HCT116 (cell line): ENCODE results near the gene NAA20. TPM values are rescaled to one million over a fixed set of nuclear protein-coding genes. Genes with fewer than 3 reads are reported as not detected.

ENCODE experiments used
- ATAC-seq: fragments of 200-7000 bp; cut with Tn5 transposase; 2 replicates; pipeline ENCODE4 v1.9.1; 2020; ENCODE audit warnings: mild to moderate bottlenecking, moderate library complexity
- BruUV-seq: library from RNA; stranded (reverse); fragments of 400-500 nt; replicated peaks from 2 replicates; lab custom pipeline; 2021; lab: Mats Ljungman, UMichigan
- CTCF ChIA-PET: fragments of 300-600 bp; sonication (Branson Sonifier 250); formaldehyde crosslinking; loops from one replicate; lab custom pipeline; 2021; ENCODE audit warnings: antibody characterized with exemption; lab: Charles Lee
- POLR2A ChIA-PET: fragments of 300-600, 350-600 bp; sonication (Branson Sonifier 250); formaldehyde crosslinking; loops from one replicate; lab custom pipeline; 2021; ENCODE audit warnings: antibody characterized with exemption; lab: Charles Lee
- RAD21 ChIA-PET, 2 experiments: fragments of 300-600 bp; sonication (Branson Sonifier 250); formaldehyde crosslinking; loops; one replicate each; lab custom pipeline; 2023; ENCODE audit warnings: low total read pairs in 2 of 2; ENCODE audit not compliant: uncharacterized antibody in 2 of 2, unreplicated experiment in 2 of 2, low non-redundant PET in 1 of 2; lab: Charles Lee
- DNase-seq: peaks from one replicate; pipeline ENCODE4 v3.0.0-alpha.2; 2010; ENCODE audit warnings: low read depth, low spot score
- H2AFZ ChIP-seq: fragments of 200-600 bp; shearing (Covaris generic), sonication (generic); 2 replicates; pipeline ENCODE4 v1.6.1; 2017; ENCODE audit warnings: low read depth, mixed run types, mixed read lengths, antibody characterized with exemption, low read length; ENCODE audit not compliant: poor library complexity, severe bottlenecking
- H3K27ac ChIP-seq: 2 replicates; pipeline ENCODE4 v1.5.1; 2012; ENCODE audit warnings: low read depth, low read length
- H3K27me3 ChIP-seq: fragments of 200-600 bp; sonication (generic); 2 replicates; pipeline ENCODE4 v1.6.1; 2016; ENCODE audit warnings: mixed run types, low read length, mixed read lengths; ENCODE audit not compliant: insufficient read depth
- H3K36me3 ChIP-seq, 2 experiments: fragments of 200-500 bp in 1 of 2; fragments of 200-600 bp in 1 of 2; sonication (Bioruptor generic) in 1 of 2; sonication (generic) in 1 of 2; 2 replicates each; pipeline versions ENCODE4 v1.5.1 to v1.6.1; 2014 to 2016; ENCODE audit warnings: low read length in 2 of 2, inconsistent platforms in 1 of 2, mixed read lengths in 1 of 2, mixed run types in 1 of 2; ENCODE audit not compliant: insufficient read depth in 2 of 2, control insufficient read depth in 1 of 2
- H3K4me1 ChIP-seq, 2 experiments: fragments of 200-600 bp in 1 of 2; sonication (generic) in 1 of 2; 2 replicates each; pipeline versions ENCODE4 v1.5.1 to v1.6.1; 2012 to 2017; ENCODE audit warnings: low read length in 2 of 2, inconsistent platforms in 1 of 2, mild to moderate bottlenecking in 1 of 2, mixed read lengths in 1 of 2, mixed run types in 1 of 2, moderate library complexity in 1 of 2; ENCODE audit not compliant: insufficient read depth in 2 of 2, control insufficient read depth in 1 of 2
- H3K4me2 ChIP-seq: fragments of 200-600 bp; sonication (generic); 2 replicates; pipeline ENCODE4 v1.6.1; 2017; ENCODE audit warnings: mixed run types, low read length, mixed read lengths
- H3K4me3 ChIP-seq, 2 experiments: fragments of 200-600 bp in 1 of 2; sonication (generic) in 1 of 2; replicated peaks in 1 of 2; 2 replicates each; pipeline ENCODE4 v1.5.1; 2011 to 2016; ENCODE audit warnings: low read length in 2 of 2, control low read depth in 1 of 2, low read depth in 1 of 2, mild to moderate bottlenecking in 1 of 2, mixed read lengths in 1 of 2, mixed run types in 1 of 2
- H3K79me2 ChIP-seq: fragments of 200-600 bp; sonication (generic); 2 replicates; pipeline ENCODE4 v1.6.1; 2017; ENCODE audit warnings: mild to moderate bottlenecking, mixed run types, low read length, moderate library complexity, mixed read lengths; ENCODE audit not compliant: insufficient read depth
- H3K9ac ChIP-seq: fragments of 200-600 bp; sonication (generic); 2 replicates; pipeline ENCODE4 v1.6.1; 2016; ENCODE audit warnings: low read length, mixed read lengths
- H3K9me2 ChIP-seq: fragments of 200-600 bp; sonication (generic), shearing (Covaris generic); 2 replicates; pipeline ENCODE4 v1.6.1; 2017; ENCODE audit warnings: mixed run types, mild to moderate bottlenecking, moderate library complexity; ENCODE audit not compliant: insufficient read depth
- H3K9me3 ChIP-seq, 2 experiments: fragments of 200-500 bp in 1 of 2; fragments of 200-600 bp in 1 of 2; sonication (Bioruptor generic) in 1 of 2; sonication (generic) in 1 of 2; 2 replicates each; pipeline ENCODE4 v1.6.1; 2014 to 2017; ENCODE audit warnings: low read length in 2 of 2, mixed read lengths in 2 of 2, inconsistent platforms in 1 of 2, low read depth in 1 of 2, mild to moderate bottlenecking in 1 of 2, mixed run types in 1 of 2, moderate library complexity in 1 of 2; ENCODE audit not compliant: control insufficient read depth in 1 of 2, insufficient read depth in 1 of 2
- H4K20me1 ChIP-seq: fragments of 200-600 bp; sonication (generic), shearing (Covaris generic); 2 replicates; pipeline ENCODE4 v1.6.1; 2017; ENCODE audit warnings: mixed run types, mild to moderate bottlenecking, moderate library complexity; ENCODE audit not compliant: insufficient read depth
- ATF3 ChIP-seq: IDR thresholded peaks from 2 replicates; pipeline ENCODE4 v1.6.1; 2012
- CEBPB ChIP-seq: IDR thresholded peaks from 2 replicates; pipeline ENCODE4 v1.6.1; 2012; ENCODE audit warnings: low read depth
- CTCF ChIP-seq, 3 experiments: fragments of 200-600 bp in 1 of 3; sonication (generic) in 1 of 3; IDR thresholded peaks in 2 of 3; conservative IDR thresholded peaks in 1 of 3; 2 replicates each; pipeline ENCODE4 v1.5.1; 2012 to 2017; ENCODE audit warnings: low read depth in 2 of 3, low read length in 2 of 3, antibody characterized with exemption in 1 of 3, borderline replicate concordance in 1 of 3, control low read depth in 1 of 3, mild to moderate bottlenecking in 1 of 3, mixed read lengths in 1 of 3, mixed run types in 1 of 3, moderate library complexity in 1 of 3; ENCODE audit not compliant: insufficient read depth in 1 of 3
- EGR1 ChIP-seq: IDR thresholded peaks from 2 replicates; pipeline ENCODE4 v1.6.1; 2012; ENCODE audit warnings: low read depth
- ELF1 ChIP-seq: IDR thresholded peaks from 2 replicates; pipeline ENCODE4 v1.6.1; 2012; ENCODE audit warnings: low read depth, borderline replicate concordance
- EZH2 ChIP-seq: fragments of 200-600 bp; sonication (generic); IDR thresholded peaks from 2 replicates; pipeline ENCODE4 v1.6.1; 2017; ENCODE audit warnings: antibody characterized with exemption, mixed run types
- EZH2phosphoT487 ChIP-seq: fragments of 200-600 bp; IDR thresholded peaks from 2 replicates; pipeline ENCODE4 v1.6.1; 2018; ENCODE audit warnings: antibody characterized with exemption, borderline replicate concordance
- JUND ChIP-seq: IDR thresholded peaks from 2 replicates; pipeline ENCODE4 v1.6.1; 2012
- POLR2AphosphoS5 ChIP-seq: IDR thresholded peaks from 2 replicates; pipeline ENCODE4 v1.6.1; 2011; ENCODE audit warnings: mild to moderate bottlenecking, low read depth, low read length, moderate library complexity
- RAD21 ChIP-seq: IDR thresholded peaks from 2 replicates; pipeline ENCODE4 v1.6.1; 2012; ENCODE audit warnings: low read depth, mild to moderate bottlenecking
- SIN3A ChIP-seq: IDR thresholded peaks from 2 replicates; pipeline ENCODE4 v1.6.1; 2012; ENCODE audit warnings: low read depth
- SP1 ChIP-seq: IDR thresholded peaks from 2 replicates; pipeline ENCODE4 v1.6.1; 2012; ENCODE audit warnings: low read depth
- TCF7L2 ChIP-seq: IDR thresholded peaks from 2 replicates; pipeline ENCODE4 v1.7.0; 2011; ENCODE audit warnings: borderline replicate concordance, inconsistent platforms; ENCODE audit not compliant: insufficient read depth, insufficient read length; ENCODE audit errors: extremely low read depth
- ZBTB33 ChIP-seq: IDR thresholded peaks from 2 replicates; pipeline ENCODE4 v1.6.1; 2011; ENCODE audit warnings: mild to moderate bottlenecking, low read length, moderate library complexity; ENCODE audit not compliant: insufficient replicate concordance; ENCODE audit errors: extremely low read depth
- ZFX ChIP-seq: fragments of 450-650 bp; IDR thresholded peaks from 2 replicates; pipeline ENCODE4 v1.6.1; 2017
- ZNF274 ChIP-seq: fragments of 200-500 bp; sonication (Bioruptor generic); IDR thresholded peaks from 2 replicates; pipeline ENCODE4 v1.6.1; 2014; ENCODE audit warnings: mild to moderate bottlenecking, low read depth, low read length, inconsistent platforms
- intact Hi-C: fragments of 100-400 bp; cut with micrococcal nuclease; formaldehyde crosslinking; loops from 2 replicates; pipeline ENCODE4 v1.10.0; 2022
- total RNA-seq: library from RNA; stranded (reverse); gene quantifications from one replicate; pipeline ENCODE4 v1.2.1, GENCODE V29; 2021; ENCODE audit not compliant: unreplicated experiment

The NAA20 gene
- total RNA-seq, 1 experiment from 2014 or later: 71.5 TPM

GRCh38 chr20:20017844-20018185 lies 653 bp downstream of the NAA20 start:
- RAD21 ChIA-PET: no interaction called here
- TF ChIP-seq RAD21: no peak
- TF ChIP-seq EGR1: no peak
- no peak for TF ChIP-seq EZH2
- TF ChIP-seq CEBPB: no peak
- TF ChIP-seq CTCF (IDR thresholded peaks at IDR 0.05 in 2 of 3, conservative IDR thresholded peaks at IDR 0.05 in 1 of 3; ENCODE audit: borderline replicate concordance in 1 of 3, insufficient read depth in 1 of 3, low read depth in 2 of 3, low read length in 2 of 3): no peak
- TF ChIP-seq ZNF274: no peak
- no peak for TF ChIP-seq POLR2AphosphoS5
- no peak; the same call in 1 of the 2 replicates for TF ChIP-seq ZFX
- TF ChIP-seq ZBTB33: no peak
- TF ChIP-seq SIN3A: no peak
- no peak for TF ChIP-seq EZH2phosphoT487
- no peak for TF ChIP-seq ELF1
- no peak for TF ChIP-seq ATF3
- TF ChIP-seq TCF7L2: no peak
- TF ChIP-seq JUND: no peak
- TF ChIP-seq SP1: no peak
- TF ChIP-seq, all 23 proteins: peak for 0
- Histone ChIP-seq H3K9me2 (no peaks in the 10 kb centered on the region), H3K27me3 (no peaks in the 10 kb centered on the region), H3K27ac (peak overlapping the region; percentile 77), H3K4me2 (peak overlapping the region; percentile 87), H2AFZ (no peak overlapping the region), H3K4me3 (peak overlapping the region; percentile 89 to 98), H3K36me3 (peaks cover 4% of the 10 kb centered on the region in 2 experiments; a peak in 3 of 4 replicates), H3K79me2 (peaks cover 57% of the 10 kb centered on the region), H3K4me1 (peaks cover 22 to 30% of the 10 kb centered on the region in 2 experiments), H4K20me1 (peaks cover 8% of the 10 kb centered on the region; the same call in 1 of the 2 replicates), H3K9ac (peak overlapping the region; percentile 92), H3K9me3 (no peaks in the 10 kb centered on the region)
- DNase-seq (no peak), ATAC-seq (no peak; the same call in 1 of the 2 replicates)
- intact Hi-C loops: loop anchor here (5.0 kb wide), 1 partner anchor 231 kb away; no protein-coding TSS in a partner anchor
- no TSS peak for BruUV-seq
- CTCF ChIA-PET: interaction anchor here (1.4 kb wide), 1 partner anchor 15 kb away, joined by 3 read pairs; no protein-coding TSS in a partner anchor
- POLR2A ChIA-PET: no interaction called here
